Left ventricle myocardium inferior (tissue), 1 donor: ENCODE data around the gene SMIM3. TPM values are rescaled to one million over a fixed set of nuclear protein-coding genes. Genes with fewer than 3 reads are reported as not detected.
"Not testable (repeated sequence)": the region's sequence is repeated elsewhere in the genome, so short reads cannot be mapped to it uniquely, and the experiment has no call there.

Experiments used
- DNase-seq: peaks from one replicate; pipeline ENCODE4 v3.0.0-alpha.2; 2020
- H3K27ac ChIP-seq: fragments of 200-600 bp; replicated peaks from 2 replicates; pipeline ENCODE4 v1.8.0; 2021
- H3K27me3 ChIP-seq: fragments of 200-600 bp; 2 replicates; pipeline ENCODE4 v1.8.0; 2021; ENCODE audit warnings: low read depth
- H3K36me3 ChIP-seq: fragments of 200-600 bp; 2 replicates; pipeline ENCODE4 v1.8.0; 2021
- H3K4me1 ChIP-seq: fragments of 200-600 bp; 2 replicates; pipeline ENCODE4 v1.8.0; 2021
- H3K4me3 ChIP-seq: fragments of 200-600 bp; 2 replicates; pipeline ENCODE4 v1.8.0; 2021; ENCODE audit warnings: mild to moderate bottlenecking, moderate library complexity
- H3K9me3 ChIP-seq: fragments of 200-600 bp; replicated peaks from 2 replicates; pipeline ENCODE4 v1.8.0; 2021
- CTCF ChIP-seq: fragments of 200-600 bp; IDR thresholded peaks from 2 replicates; pipeline ENCODE4 v1.8.0; 2021; ENCODE audit warnings: antibody characterized with exemption, mild to moderate bottlenecking, borderline replicate concordance
- intact Hi-C: fragments of 100-400 bp; cut with micrococcal nuclease; formaldehyde crosslinking; loops from one replicate; pipeline ENCODE4 v1.11.0; 2022
- total RNA-seq: library from RNA; stranded (reverse); fragmentation: NEBNext Ultra II Directional; extraction: Animal tissue kit (Norgen Biotek cat#: 25700); gene quantifications from one replicate; pipeline ENCODE4 v1.2.1, GENCODE V29; 2021
- donor health status: DM: no; HTN: yes; CAD: no; lungs with severe emphysema.

The SMIM3 gene
- total RNA-seq, 1 donor from 2014 or later, result 15.7 TPM

- Histone ChIP-seq H3K9me3 (no peaks in the 10 kb centered on the region), H3K27ac (peak overlapping the region; percentile 53), H3K36me3 (peaks cover 5% of the 10 kb centered on the region), H3K27me3 (no peaks in the 10 kb centered on the region), H3K4me1 (peaks cover 67% of the 10 kb centered on the region), H3K4me3 (peak overlapping the region; percentile 30)
- intact Hi-C loops, result no loop called here
- no peak for DNase-seq
- no peak for TF ChIP-seq CTCF
Measured at GRCh38 chr5:150789943-150790611, 11.5 kb downstream of the SMIM3 start.

GRCh38 chr5:150791536-150791935, 13.0 kb downstream of the SMIM3 start:
- H3K4me3 ChIP-seq, result no peak overlapping the region
- TF ChIP-seq CTCF, result no peak
- peaks cover 70% of the 10 kb centered on the region for H3K4me1 ChIP-seq
- H3K36me3 ChIP-seq, result peaks cover 20% of the 10 kb centered on the region
- no peak for DNase-seq
- H3K27ac ChIP-seq, result no peak overlapping the region
- H3K27me3 ChIP-seq, result no peaks in the 10 kb centered on the region
- intact Hi-C loops, result no loop called here
- H3K9me3 ChIP-seq, result no peaks in the 10 kb centered on the region

GRCh38 chr5:150793423-150793888, 14.9 kb downstream of the SMIM3 start:
- intact Hi-C loops, H3K4me3 ChIP-seq, H3K9me3 ChIP-seq: not testable (repeated sequence)

GRCh38 chr5:150794927-150795326, 16.4 kb downstream of the SMIM3 start:
- peaks cover 40% of the 10 kb centered on the region for H3K4me1 ChIP-seq
- no peaks in the 10 kb centered on the region for H3K9me3 ChIP-seq
- H3K27ac ChIP-seq, result no peak overlapping the region
- intact Hi-C loops, result no loop called here
- no peak for DNase-seq
- no peaks in the 10 kb centered on the region for H3K27me3 ChIP-seq
- no peak overlapping the region for H3K4me3 ChIP-seq
- peaks cover 29% of the 10 kb centered on the region for H3K36me3 ChIP-seq
- TF ChIP-seq CTCF, result no peak

More at GRCh38 chr5:150793423-150793888, 14.9 kb downstream of the SMIM3 start:
- DNase-seq, H3K27me3 ChIP-seq: not testable (repeated sequence)
- H3K27ac ChIP-seq, result peak overlapping the region; percentile 21
- peaks cover 54% of the 10 kb centered on the region for H3K4me1 ChIP-seq
- peaks cover 29% of the 10 kb centered on the region for H3K36me3 ChIP-seq

GRCh38 chr5:150797384-150797783, 18.8 kb downstream of the SMIM3 start:
- H3K4me3 ChIP-seq, result no peak overlapping the region
- H3K27me3 ChIP-seq, result no peaks in the 10 kb centered on the region
- DNase-seq, result no peak
- H3K4me1 ChIP-seq, result peaks cover 31% of the 10 kb centered on the region
- intact Hi-C loops, result no loop called here
- H3K27ac ChIP-seq, result no peak overlapping the region
- TF ChIP-seq CTCF, result no peak
- peaks cover 29% of the 10 kb centered on the region for H3K36me3 ChIP-seq
- no peaks in the 10 kb centered on the region for H3K9me3 ChIP-seq

- DNase-seq, result no peak
- H3K9me3 ChIP-seq, result no peaks in the 10 kb centered on the region
- H3K4me3 ChIP-seq, result peak overlapping the region; percentile 57
- peaks cover 12% of the 10 kb centered on the region for H3K36me3 ChIP-seq
- H3K27ac ChIP-seq, result peak overlapping the region; percentile 77
- peaks cover 9% of the 10 kb centered on the region for H3K4me1 ChIP-seq
- no peaks in the 10 kb centered on the region for H3K27me3 ChIP-seq
- TF ChIP-seq CTCF, result peak; percentile 61
- intact Hi-C loops, result no loop called here
Measured at GRCh38 chr5:150801117-150801927, 22.8 kb downstream of the SMIM3 start.
